DND-41 (cell line): ENCODE data around the gene MGAT5.

Experiments used
- ATAC-seq: fragments of 200-7000 bp; cut with Tn5 transposase; 3 replicates; pipeline ENCODE4 v1.9.1; 2021; ENCODE audit warnings: low read depth; ENCODE audit not compliant: insufficient read depth
- DNase-seq: peaks from one replicate; pipeline ENCODE4 v3.0.0-alpha.2; 2020
- H2AFZ ChIP-seq: 2 replicates; pipeline ENCODE4 v1.6.0; 2012; ENCODE audit warnings: low read depth, low read length
- H3K27ac ChIP-seq: 2 replicates; pipeline ENCODE4 v1.5.1; 2012; ENCODE audit warnings: low read length, inconsistent platforms
- H3K27me3 ChIP-seq: fragments of 200-600 bp; sonication (generic); 2 replicates; pipeline ENCODE4 v1.6.0; 2012; ENCODE audit warnings: low read length, mild to moderate bottlenecking, inconsistent platforms; ENCODE audit not compliant: insufficient read depth, poor library complexity
- H3K36me3 ChIP-seq: 2 replicates; pipeline ENCODE4 v1.5.1; 2012; ENCODE audit warnings: low read length, inconsistent platforms; ENCODE audit not compliant: insufficient read depth
- H3K4me1 ChIP-seq: 2 replicates; pipeline ENCODE4 v1.5.1; 2012; ENCODE audit warnings: mild to moderate bottlenecking, low read length; ENCODE audit not compliant: insufficient read depth
- H3K4me2 ChIP-seq: 2 replicates; pipeline ENCODE4 v1.6.0; 2012; ENCODE audit warnings: mild to moderate bottlenecking, moderate library complexity, low read length, inconsistent platforms; ENCODE audit not compliant: insufficient read depth
- H3K4me3 ChIP-seq, 2 experiments: fragments of 200-600 bp in 1 of 2; shearing (Covaris generic) in 1 of 2; 2 replicates each; pipeline ENCODE4 v1.5.1; 2012 to 2016; ENCODE audit warnings: inconsistent platforms in 2 of 2, low read length in 2 of 2, mild to moderate bottlenecking in 2 of 2, low read depth in 1 of 2, moderate library complexity in 1 of 2
- H3K79me2 ChIP-seq: 2 replicates; pipeline ENCODE4 v1.6.0; 2012; ENCODE audit warnings: low read length, inconsistent platforms; ENCODE audit not compliant: insufficient read depth
- H3K9ac ChIP-seq: 2 replicates; pipeline ENCODE4 v1.6.0; 2012; ENCODE audit warnings: low read depth, mild to moderate bottlenecking, inconsistent platforms, low read length, moderate library complexity
- H3K9me3 ChIP-seq: 2 replicates; pipeline ENCODE4 v1.5.1; 2012; ENCODE audit warnings: low read length, moderate library complexity, mild to moderate bottlenecking, inconsistent platforms; ENCODE audit not compliant: insufficient read depth, severe bottlenecking
- H4K20me1 ChIP-seq: 2 replicates; pipeline ENCODE4 v1.6.0; 2012; ENCODE audit warnings: low read length; ENCODE audit not compliant: insufficient read depth
- CTCF ChIP-seq: IDR thresholded peaks from 2 replicates; pipeline ENCODE4 v1.5.1; 2012; ENCODE audit warnings: borderline replicate concordance, low read length, moderate library complexity, mild to moderate bottlenecking; ENCODE audit not compliant: poor library complexity, severe bottlenecking; ENCODE audit errors: extremely low read depth
- EZH2 ChIP-seq: IDR thresholded peaks from 3 replicates; pipeline ENCODE4 v1.6.1; 2012; ENCODE audit warnings: borderline replicate concordance, low read depth, mild to moderate bottlenecking, moderate library complexity, low read length, inconsistent platforms; ENCODE audit not compliant: severe bottlenecking

MGAT5 gene

GRCh38 chr2:134462275-134462674 lies 208.4 kb downstream of the MGAT5 start:
- H3K9me3 ChIP-seq, result no peaks in the 10 kb centered on the region
- H3K27ac ChIP-seq, result no peak overlapping the region
- H4K20me1 ChIP-seq, result no peaks in the 10 kb centered on the region
- no peak overlapping the region for H3K4me3 ChIP-seq
- no peak for TF ChIP-seq CTCF
- no peak for TF ChIP-seq EZH2
- H3K79me2 ChIP-seq, result no peaks in the 10 kb centered on the region
- H3K4me2 ChIP-seq, result no peak overlapping the region
- DNase-seq (no peak), ATAC-seq (no peak)
- H3K27me3 ChIP-seq, result no peaks in the 10 kb centered on the region
- 0 out of 2 replicates have a peak, but pooled peaks cover 1% of the 10 kb centered on the region for H3K4me1 ChIP-seq
- no peak overlapping the region for H3K9ac ChIP-seq
- no peak overlapping the region for H2AFZ ChIP-seq
- H3K36me3 ChIP-seq, result no peaks in the 10 kb centered on the region

GRCh38 chr2:134462791-134463698 lies 209.2 kb downstream of the MGAT5 start:
- H2AFZ ChIP-seq, result no peak overlapping the region
- no peaks in the 10 kb centered on the region for H4K20me1 ChIP-seq
- H3K36me3 ChIP-seq, result no peaks in the 10 kb centered on the region
- no peak overlapping the region for H3K9ac ChIP-seq
- H3K79me2 ChIP-seq, result no peaks in the 10 kb centered on the region
- ATAC-seq, result no peak
- peaks cover 9% of the 10 kb centered on the region for H3K4me1 ChIP-seq
- no peak for DNase-seq
- H3K9me3 ChIP-seq, result no peaks in the 10 kb centered on the region
- no peak overlapping the region for H3K4me3 ChIP-seq
- TF ChIP-seq CTCF (no peak), EZH2 (no peak)
- no peak overlapping the region for H3K4me2 ChIP-seq
- H3K27ac ChIP-seq, result no peak overlapping the region
- no peaks in the 10 kb centered on the region for H3K27me3 ChIP-seq

GRCh38 chr2:134463699-134464022 lies 209.8 kb downstream of the MGAT5 start:
- no peak for ATAC-seq

More at GRCh38 chr2:134463699-134464022, 209.8 kb downstream of the MGAT5 start:
- Histone ChIP-seq H3K27ac (no peak overlapping the region), H3K27me3 (no peaks in the 10 kb centered on the region), H3K9ac (no peak overlapping the region), H3K4me1 (peaks cover 15% of the 10 kb centered on the region), H3K9me3 (no peaks in the 10 kb centered on the region), H3K79me2 (no peaks in the 10 kb centered on the region), H3K4me2 (no peak overlapping the region), H3K4me3 (no peak overlapping the region), H4K20me1 (no peaks in the 10 kb centered on the region), H3K36me3 (no peaks in the 10 kb centered on the region), H2AFZ (no peak overlapping the region)
- DNase-seq, result no peak
- TF ChIP-seq CTCF (no peak), EZH2 (no peak)
